Smooth muscle cell of the brain vasculature (primary cell): ENCODE results near the gene SPOCK1.
"Not testable (repeated sequence)": the region's sequence is repeated elsewhere in the genome, so short reads cannot be mapped to it uniquely, and the experiment has no call there.

Source experiments
- DNase-seq: peaks from one replicate; pipeline ENCODE4 v3.0.0-alpha.2; 2012; ENCODE audit warnings: low read depth, low spot score

The SPOCK1 gene

DNA sequence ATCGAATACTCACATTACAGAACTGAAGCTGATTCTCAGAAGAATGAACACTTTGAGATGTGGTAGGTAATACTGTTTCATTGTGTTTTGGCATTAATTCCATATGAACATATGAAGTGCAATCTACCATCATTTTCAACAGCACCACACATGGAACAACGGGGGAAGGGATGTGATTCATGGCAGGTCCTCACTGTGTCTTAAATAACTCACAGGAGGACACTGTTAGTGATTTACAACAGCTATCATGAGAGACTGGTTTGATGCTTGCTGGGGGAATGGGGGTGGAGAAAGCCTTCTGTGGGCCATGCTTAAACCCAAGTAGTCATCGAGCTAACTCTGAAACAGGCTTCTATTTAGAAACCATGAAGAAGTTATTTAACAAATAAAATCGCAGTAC lies 232.9 kb downstream of the SPOCK1 start:
- DNase-seq: no peak

DNA sequence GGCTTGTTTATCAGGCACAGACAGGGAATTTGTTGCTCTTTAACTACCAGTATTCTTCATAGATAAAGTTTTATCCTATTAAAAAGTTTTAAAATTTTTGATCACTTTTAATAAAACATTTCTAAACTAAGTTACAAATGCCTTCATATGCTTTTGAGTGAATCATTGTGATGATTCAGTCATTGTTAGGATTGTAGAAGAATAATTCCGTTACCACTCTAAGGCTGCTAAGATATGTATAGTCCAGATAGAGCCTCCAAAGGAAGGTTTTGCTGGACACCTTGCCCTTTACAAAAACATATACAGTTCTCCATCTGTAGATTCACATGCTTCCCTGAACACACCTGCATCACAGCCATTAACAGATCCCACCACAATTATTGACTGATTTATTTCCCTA lies 233.7 kb downstream of the SPOCK1 start:
- no peak for DNase-seq

DNA sequence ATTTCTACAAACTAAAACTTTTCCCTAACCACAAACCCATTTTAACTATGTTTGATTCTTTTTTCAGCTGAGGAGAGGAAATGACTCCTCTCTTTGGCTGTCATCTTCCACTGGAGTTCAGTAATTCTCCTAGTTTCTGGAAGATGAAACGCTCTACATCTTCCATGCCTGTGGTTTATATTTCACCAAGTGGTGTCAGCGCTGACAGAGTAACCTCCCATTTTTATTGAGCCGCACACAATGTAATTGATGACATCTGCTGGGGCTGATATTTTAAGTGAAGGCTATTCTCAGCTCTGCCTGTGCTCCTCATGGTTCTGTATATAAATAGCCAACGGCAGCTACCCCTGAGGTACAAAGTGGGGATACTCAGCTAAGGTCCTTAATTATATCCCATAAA lies 234.6 kb downstream of the SPOCK1 start:
- no peak for DNase-seq

DNA sequence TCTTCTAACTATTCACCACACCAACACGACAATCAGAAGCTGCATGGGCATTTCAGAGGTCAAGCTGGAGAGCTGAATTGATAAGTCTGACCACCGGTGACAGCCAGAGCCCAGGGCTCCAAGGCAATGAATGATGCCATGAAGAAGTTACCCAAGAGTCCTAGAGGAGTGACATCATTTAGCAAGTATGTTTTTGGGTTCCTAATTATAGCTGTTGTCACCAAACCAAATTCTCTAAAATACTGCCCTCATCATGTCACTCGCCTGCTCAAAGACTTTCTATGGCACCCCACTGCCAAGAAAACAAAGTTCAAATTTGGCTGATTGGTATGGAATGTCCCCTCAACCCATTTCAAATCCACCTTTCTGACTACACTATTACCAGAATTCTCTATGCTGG lies 235.1 kb downstream of the SPOCK1 start:
- DNase-seq: no peak

GRCh38 chr5:137263371-137264005 lies 235.6 kb downstream of the SPOCK1 start:
- DNase-seq: no peak

DNA sequence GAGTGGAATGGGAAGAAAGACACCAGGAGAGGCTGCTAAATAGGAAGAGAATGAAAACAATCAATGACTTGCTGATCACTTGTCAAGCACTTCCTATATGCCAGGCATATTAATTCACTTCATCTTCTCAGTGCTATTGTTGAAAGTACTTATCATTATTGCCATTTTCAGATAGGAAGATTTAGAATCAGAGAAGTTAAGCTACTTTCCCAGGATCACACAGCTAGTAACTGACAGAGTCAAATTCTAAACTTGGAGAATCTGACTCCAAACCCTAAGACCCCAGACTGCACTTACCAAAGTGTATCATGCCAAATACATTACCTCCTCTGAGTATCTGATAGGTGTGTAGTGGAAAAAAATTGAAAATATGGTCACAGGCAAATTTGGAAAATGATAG lies 236.3 kb downstream of the SPOCK1 start:
- DNase-seq: no peak

DNA sequence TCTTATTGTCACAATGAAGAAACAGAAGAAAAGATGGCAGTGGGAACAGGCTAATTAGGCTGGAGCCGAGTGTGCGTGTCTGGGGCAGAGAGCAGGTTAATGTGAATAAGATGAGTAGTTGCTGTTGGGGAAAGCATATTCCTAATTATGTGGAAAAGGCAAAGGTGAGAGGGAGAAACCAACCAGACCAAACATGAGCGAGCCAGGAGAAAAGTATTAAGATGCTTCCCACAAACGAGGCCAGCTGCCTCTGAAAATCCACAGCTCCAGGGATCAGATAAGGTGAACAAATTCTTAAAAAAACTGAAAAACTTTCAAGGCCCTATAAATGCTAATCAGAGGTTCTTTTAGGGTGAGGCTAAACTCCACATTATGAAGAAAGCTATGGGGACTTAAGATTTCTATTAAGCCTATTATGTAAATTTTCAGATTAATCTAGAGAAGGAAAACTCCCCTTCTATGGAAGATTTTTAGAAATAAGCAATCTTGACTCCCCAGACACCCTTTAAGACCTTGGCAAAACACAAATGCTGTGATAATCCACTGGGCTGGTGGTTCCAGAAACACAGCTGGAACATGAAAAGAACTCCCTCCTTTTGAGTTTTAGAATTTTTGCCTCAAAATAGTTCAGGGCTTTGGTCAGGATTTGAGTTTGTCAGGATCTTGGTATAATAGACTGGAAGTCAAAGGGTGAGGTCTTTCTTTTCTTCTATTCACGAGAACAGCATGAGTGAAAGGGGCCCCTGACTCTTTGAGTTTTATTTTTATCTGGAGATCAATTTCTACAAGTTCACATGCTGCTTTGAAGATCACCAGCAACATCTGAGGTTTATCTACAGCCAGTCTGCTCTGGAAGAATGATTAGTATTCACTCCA lies 238.1 kb downstream of the SPOCK1 start:
- no peak for DNase-seq

DNA sequence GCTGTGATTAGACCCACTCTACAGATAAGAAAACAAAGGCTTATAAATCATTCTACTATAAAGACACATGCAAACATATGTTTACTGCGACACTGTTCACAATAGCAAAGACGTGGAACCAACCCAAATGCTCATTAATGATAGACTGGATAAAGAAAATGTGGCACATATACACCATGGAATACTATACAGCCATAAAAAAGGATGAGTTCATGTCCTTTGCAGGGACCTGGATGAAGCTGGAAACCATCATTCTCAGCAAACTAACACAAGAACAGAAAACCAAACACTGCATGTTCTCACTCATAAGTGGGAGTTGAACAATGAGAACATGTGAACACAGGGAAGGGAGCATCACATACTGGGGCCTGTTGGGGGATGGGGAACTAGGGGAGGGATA lies 240.0 kb downstream of the SPOCK1 start:
- not testable (repeated sequence) for DNase-seq

DNA sequence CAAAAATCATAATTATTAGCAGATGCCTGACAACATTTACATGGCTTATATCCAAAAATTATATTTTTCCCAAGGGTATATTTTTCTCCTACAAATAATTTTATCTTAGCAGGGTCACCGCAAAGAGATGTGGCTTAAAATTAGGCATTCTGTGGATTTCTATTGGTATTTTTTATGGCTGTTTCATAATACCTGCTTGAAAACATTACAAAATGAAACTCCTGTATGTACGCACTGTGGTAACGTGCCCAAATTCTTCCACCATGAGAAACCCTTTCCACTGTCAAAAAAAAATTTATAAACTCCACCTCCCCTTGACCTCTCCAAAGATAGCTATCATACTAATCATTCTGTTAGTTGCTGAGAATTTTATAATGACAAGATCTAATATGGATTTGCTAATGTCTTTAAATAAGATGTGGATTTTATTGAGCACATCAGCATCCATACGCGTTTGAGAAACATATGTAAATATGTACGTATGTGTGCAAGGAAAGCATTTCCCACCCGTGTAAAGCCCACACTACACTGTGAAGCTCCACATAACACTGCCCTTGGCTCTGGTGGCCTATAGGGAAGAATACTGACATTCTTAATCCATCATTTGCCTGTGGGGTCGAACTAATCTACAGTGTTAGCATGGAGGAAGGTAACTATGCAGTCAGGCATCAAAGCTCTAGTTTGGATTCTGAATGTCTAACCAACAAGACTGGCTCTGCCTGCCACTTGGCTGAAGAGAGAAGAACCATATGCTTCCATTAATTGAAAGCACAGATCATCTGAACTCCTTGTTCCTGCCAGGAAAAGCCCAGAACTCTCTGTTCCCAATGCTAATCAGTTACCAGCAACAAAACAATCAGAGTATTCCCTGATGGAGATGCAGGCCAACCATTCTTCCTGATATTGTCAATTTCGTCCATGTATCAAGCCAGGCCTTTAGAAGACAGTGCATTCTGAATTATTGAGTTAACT lies 244.7 kb downstream of the SPOCK1 start:
- DNase-seq: no peak

- DNase-seq: no peak
These were observed 246.6 kb downstream of the SPOCK1 start for GRCh38 chr5:137252512-137252911.

DNA sequence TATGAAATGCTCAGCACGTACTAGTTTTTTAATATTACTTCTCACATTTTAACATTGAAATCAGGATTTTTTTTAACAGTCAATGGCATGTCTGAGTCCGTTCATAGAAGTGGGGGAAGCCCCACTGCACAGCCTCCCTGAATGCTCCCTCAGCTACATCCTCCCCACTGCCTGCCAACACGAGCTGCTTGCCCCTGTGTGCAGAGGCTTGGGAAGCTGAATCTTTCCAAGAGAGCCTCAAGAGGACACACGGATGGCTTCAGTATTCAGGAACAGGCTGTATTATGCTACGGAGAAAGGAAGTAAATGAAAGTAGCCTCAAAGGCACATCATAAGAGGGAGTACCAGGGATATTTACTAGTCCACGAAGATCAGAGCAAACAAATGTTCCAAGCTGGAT lies 248.7 kb downstream of the SPOCK1 start:
- DNase-seq: no peak

DNA sequence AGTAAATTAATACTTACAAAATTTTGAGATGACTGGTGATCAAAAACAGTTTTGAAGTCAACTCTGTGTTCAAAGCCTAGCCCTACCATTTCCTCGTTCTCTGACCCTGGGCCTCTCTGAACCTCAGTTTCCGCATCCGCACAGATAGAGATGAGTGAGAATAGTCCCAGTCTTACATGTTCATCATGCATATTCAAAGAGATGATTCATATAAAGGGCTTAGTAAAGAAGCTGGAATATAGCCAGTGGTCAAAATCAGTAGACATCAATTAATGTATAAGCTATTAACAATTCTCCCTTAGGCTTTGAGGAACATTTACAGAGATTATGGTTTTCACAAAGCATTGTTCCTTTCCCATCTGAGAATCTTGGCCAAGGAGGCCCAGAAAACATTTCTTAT lies 250.6 kb downstream of the SPOCK1 start:
- no peak for DNase-seq

DNA sequence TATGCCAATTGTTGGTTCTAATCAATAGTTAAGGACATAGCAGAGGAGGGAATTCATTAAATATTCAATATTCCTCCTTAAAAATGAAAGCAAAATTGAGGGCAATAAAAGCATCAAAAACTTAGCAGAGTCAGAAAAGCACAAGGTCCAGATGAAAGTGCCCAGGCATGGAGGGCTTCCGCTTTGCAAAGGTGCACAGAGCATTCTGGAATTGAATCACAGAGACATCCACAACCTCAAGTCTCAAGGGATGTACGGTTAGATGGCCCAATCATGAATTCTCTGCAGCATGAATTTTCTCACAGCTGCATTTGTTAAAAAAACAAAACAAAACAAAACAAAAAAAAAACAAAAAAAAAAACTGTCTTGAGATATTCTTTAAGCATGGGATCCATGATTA lies 253.7 kb downstream of the SPOCK1 start:
- DNase-seq: no peak

- no peak for DNase-seq
These were observed 258.8 kb downstream of the SPOCK1 start for GRCh38 chr5:137240285-137240684.

- no peak for DNase-seq
These were observed 262.1 kb downstream of the SPOCK1 start for GRCh38 chr5:137236849-137237507.

- no peak for DNase-seq
These were observed 262.9 kb downstream of the SPOCK1 start for GRCh38 chr5:137236252-137236651.

- no peak for DNase-seq
These were observed 263.9 kb downstream of the SPOCK1 start for GRCh38 chr5:137234973-137235943.

GRCh38 chr5:137233726-137234125 lies 265.4 kb downstream of the SPOCK1 start:
- no peak for DNase-seq

- not testable (repeated sequence) for DNase-seq
These were observed 265.8 kb downstream of the SPOCK1 start for GRCh38 chr5:137233304-137233703.

DNA sequence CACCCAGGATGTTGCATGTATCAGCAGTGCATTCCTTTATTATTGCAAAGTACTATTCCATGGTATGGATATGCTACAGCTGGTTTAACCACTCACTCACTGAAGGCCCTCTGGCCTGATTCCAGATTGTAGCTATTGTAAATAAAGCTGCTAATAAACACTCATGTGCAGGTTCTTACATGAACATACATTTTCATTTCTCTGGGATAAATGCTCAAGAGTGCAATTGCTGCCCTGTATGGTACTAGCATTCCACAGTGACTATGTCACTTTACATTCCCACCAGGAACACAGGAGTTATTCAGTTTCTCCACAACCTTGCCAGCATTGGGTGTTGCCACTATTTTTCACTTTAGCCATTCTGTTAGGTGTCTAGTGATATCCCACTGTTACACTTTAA lies 267.6 kb downstream of the SPOCK1 start:
- no peak for DNase-seq
